ENCODE measurements around the gene PEA15. TPM values are rescaled to one million over a fixed set of nuclear protein-coding genes. Genes with fewer than 3 reads are reported as not detected.

Gene PEA15
- polyA plus RNA-seq (2012; ENCODE audit: missing spikeins) = 61.6 TPM

GRCh38 chr1:160205242-160206035 lies at the start of gene PEA15:
TSS of gene PEA15 (plus strand) at chr1:160205384. CDS start at chr1:160211545, 6,161 bp downstream.
- DNase-seq (ENCODE audit: insufficient read length) (peak; percentile 79), FAIRE-seq (peak; percentile 14)
- TF ChIP-seq POLR2AphosphoS5 (IDR thresholded peaks at IDR 0.05; ENCODE audit: low read depth, low read length) = no peak
- TF ChIP-seq TAF1 (IDR thresholded peaks at IDR 0.05; ENCODE audit: borderline replicate concordance, low read depth, low read length) = no peak
- no peak for TF ChIP-seq POLR2A (IDR thresholded peaks at IDR 0.05; ENCODE audit: low read depth, low read length)

- DNase-seq (ENCODE audit: insufficient read length) (no peak), FAIRE-seq (no peak)
- TF ChIP-seq TAF1 (IDR thresholded peaks at IDR 0.05; ENCODE audit: borderline replicate concordance, low read depth, low read length) = no peak
- no peak for TF ChIP-seq POLR2A (IDR thresholded peaks at IDR 0.05; ENCODE audit: low read depth, low read length)
- TF ChIP-seq POLR2AphosphoS5 (IDR thresholded peaks at IDR 0.05; ENCODE audit: low read depth, low read length) = no peak
Observed at GRCh38 chr1:160156361-160156760, 48.8 kb upstream of the PEA15 start.

- no peak for FAIRE-seq
- TF ChIP-seq POLR2AphosphoS5 (IDR thresholded peaks at IDR 0.05; ENCODE audit: low read depth, low read length) = no peak
- no peak for TF ChIP-seq POLR2A (IDR thresholded peaks at IDR 0.05; ENCODE audit: low read depth, low read length)
- no peak for TF ChIP-seq TAF1 (IDR thresholded peaks at IDR 0.05; ENCODE audit: borderline replicate concordance, low read depth, low read length)
- DNase-seq (ENCODE audit: insufficient read length) = no peak
Observed at GRCh38 chr1:160157174-160157573, 48.0 kb upstream of the PEA15 start.

GRCh38 chr1:160158031-160158430 lies 47.2 kb upstream of the PEA15 start:
- TF ChIP-seq POLR2AphosphoS5 (IDR thresholded peaks at IDR 0.05; ENCODE audit: low read depth, low read length) = no peak
- TF ChIP-seq TAF1 (IDR thresholded peaks at IDR 0.05; ENCODE audit: borderline replicate concordance, low read depth, low read length) = no peak
- no peak for TF ChIP-seq POLR2A (IDR thresholded peaks at IDR 0.05; ENCODE audit: low read depth, low read length)
- DNase-seq (ENCODE audit: insufficient read length) (no peak), FAIRE-seq (no peak)

- DNase-seq (ENCODE audit: insufficient read length) = no peak
- FAIRE-seq = no peak
- TF ChIP-seq POLR2A (IDR thresholded peaks at IDR 0.05; ENCODE audit: low read depth, low read length) = no peak
- no peak for TF ChIP-seq POLR2AphosphoS5 (IDR thresholded peaks at IDR 0.05; ENCODE audit: low read depth, low read length)
- TF ChIP-seq TAF1 (IDR thresholded peaks at IDR 0.05; ENCODE audit: borderline replicate concordance, low read depth, low read length) = no peak
Observed at GRCh38 chr1:160158534-160158933, 46.6 kb upstream of the PEA15 start.

- FAIRE-seq (no peak), DNase-seq (ENCODE audit: insufficient read length) (no peak)
- TF ChIP-seq POLR2AphosphoS5 (IDR thresholded peaks at IDR 0.05; ENCODE audit: low read depth, low read length) (no peak), POLR2A (IDR thresholded peaks at IDR 0.05; ENCODE audit: low read depth, low read length) (no peak), TAF1 (IDR thresholded peaks at IDR 0.05; ENCODE audit: borderline replicate concordance, low read depth, low read length) (no peak)
Observed at GRCh38 chr1:160159846-160160245, 45.3 kb upstream of the PEA15 start.

GRCh38 chr1:160161965-160162705 lies 43.0 kb upstream of the PEA15 start:
- peak; percentile 88 for FAIRE-seq
- no peak for DNase-seq (ENCODE audit: insufficient read length)
- no peak for TF ChIP-seq POLR2A (IDR thresholded peaks at IDR 0.05; ENCODE audit: low read depth, low read length)
- TF ChIP-seq POLR2AphosphoS5 (IDR thresholded peaks at IDR 0.05; ENCODE audit: low read depth, low read length) = no peak
- TF ChIP-seq TAF1 (IDR thresholded peaks at IDR 0.05; ENCODE audit: borderline replicate concordance, low read depth, low read length) = no peak

GRCh38 chr1:160162931-160163330 lies 42.3 kb upstream of the PEA15 start:
- TF ChIP-seq POLR2AphosphoS5 (IDR thresholded peaks at IDR 0.05; ENCODE audit: low read depth, low read length) (no peak), TAF1 (IDR thresholded peaks at IDR 0.05; ENCODE audit: borderline replicate concordance, low read depth, low read length) (no peak), POLR2A (IDR thresholded peaks at IDR 0.05; ENCODE audit: low read depth, low read length) (no peak)
- FAIRE-seq = no peak
- no peak for DNase-seq (ENCODE audit: insufficient read length)

- FAIRE-seq = no peak
- no peak for TF ChIP-seq POLR2A (IDR thresholded peaks at IDR 0.05; ENCODE audit: low read depth, low read length)
Observed at GRCh38 chr1:160163615-160164014, 41.6 kb upstream of the PEA15 start.

GRCh38 chr1:160164121-160164520 lies 41.1 kb upstream of the PEA15 start:
- DNase-seq (ENCODE audit: insufficient read length) = no peak
- TF ChIP-seq POLR2A (IDR thresholded peaks at IDR 0.05; ENCODE audit: low read depth, low read length) = no peak
- TF ChIP-seq POLR2AphosphoS5 (IDR thresholded peaks at IDR 0.05; ENCODE audit: low read depth, low read length) = no peak
- no peak for TF ChIP-seq TAF1 (IDR thresholded peaks at IDR 0.05; ENCODE audit: borderline replicate concordance, low read depth, low read length)
- FAIRE-seq = no peak

More at GRCh38 chr1:160163615-160164014, 41.6 kb upstream of the PEA15 start:
- DNase-seq (ENCODE audit: insufficient read length) = no peak

- DNase-seq (ENCODE audit: insufficient read length) = no peak
- FAIRE-seq = no peak
- no peak for TF ChIP-seq POLR2A (IDR thresholded peaks at IDR 0.05; ENCODE audit: low read depth, low read length)
- TF ChIP-seq TAF1 (IDR thresholded peaks at IDR 0.05; ENCODE audit: borderline replicate concordance, low read depth, low read length) = no peak
- TF ChIP-seq POLR2AphosphoS5 (IDR thresholded peaks at IDR 0.05; ENCODE audit: low read depth, low read length) = no peak
Observed at GRCh38 chr1:160166166-160166868, 38.9 kb upstream of the PEA15 start.

Data from GM12892 (cell line).